GM19043 (cell line): Measurements from ENCODE around the gene MAML2.

ENCODE experiments used
- ATAC-seq: cut with Tn5 transposase; IDR thresholded peaks from one replicate; pipeline ENCODE4 v1.9.1; 2021; ENCODE audit warnings: low read depth; ENCODE audit not compliant: unreplicated experiment

MAML2 gene

DNA sequence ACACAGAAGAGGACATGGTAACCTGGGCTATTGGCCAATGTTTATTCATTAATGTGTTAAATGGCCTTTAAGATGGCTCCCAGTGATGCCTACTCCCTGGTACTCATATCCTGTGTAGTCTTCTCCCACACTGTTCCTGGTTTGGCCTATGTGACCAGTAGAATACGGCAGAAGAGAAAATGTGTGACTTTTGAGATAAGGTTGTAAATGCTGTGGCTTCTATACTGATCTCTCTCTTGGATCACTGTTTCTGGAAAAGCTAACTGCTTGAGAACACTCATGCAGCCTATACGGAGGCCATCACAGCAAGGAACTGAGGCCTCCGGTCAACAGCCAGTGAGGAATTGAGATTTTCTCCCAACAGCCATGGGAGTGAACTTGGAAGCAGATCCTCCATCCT, 24.1 kb downstream of the MAML2 start:
- ATAC-seq: no peak

- ATAC-seq: no peak
Observed at GRCh38 chr11:96318399-96318798, 24.6 kb downstream of the MAML2 start.

DNA sequence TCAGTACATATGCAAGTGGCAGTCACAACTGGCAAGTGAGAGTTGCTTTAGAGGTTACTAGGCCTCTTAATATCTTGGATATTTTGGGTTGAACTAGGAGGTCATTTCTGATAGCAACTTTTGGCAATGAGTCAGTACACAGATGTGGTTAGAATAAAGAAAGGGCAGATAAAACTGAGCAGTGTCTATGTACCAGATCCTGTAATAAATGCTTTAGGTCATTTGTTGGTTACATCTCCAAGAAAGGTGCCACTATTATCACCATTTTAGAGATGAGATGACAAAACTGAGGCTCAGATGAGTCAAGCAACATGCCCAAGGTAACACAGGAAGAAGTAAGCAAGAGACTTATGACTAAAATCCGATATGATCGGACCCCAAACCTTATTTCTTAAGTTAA, 25.0 kb downstream of the MAML2 start:
- ATAC-seq: no peak

GRCh38 chr11:96317571-96317970, 25.4 kb downstream of the MAML2 start:
- ATAC-seq: no peak

- no peak for ATAC-seq
Observed at GRCh38 chr11:96316869-96317268, 26.1 kb downstream of the MAML2 start.

- no peak for ATAC-seq
Observed at GRCh38 chr11:96315476-96315875, 27.5 kb downstream of the MAML2 start.

GRCh38 chr11:96314326-96315020, 28.5 kb downstream of the MAML2 start:
- ATAC-seq: no peak

DNA sequence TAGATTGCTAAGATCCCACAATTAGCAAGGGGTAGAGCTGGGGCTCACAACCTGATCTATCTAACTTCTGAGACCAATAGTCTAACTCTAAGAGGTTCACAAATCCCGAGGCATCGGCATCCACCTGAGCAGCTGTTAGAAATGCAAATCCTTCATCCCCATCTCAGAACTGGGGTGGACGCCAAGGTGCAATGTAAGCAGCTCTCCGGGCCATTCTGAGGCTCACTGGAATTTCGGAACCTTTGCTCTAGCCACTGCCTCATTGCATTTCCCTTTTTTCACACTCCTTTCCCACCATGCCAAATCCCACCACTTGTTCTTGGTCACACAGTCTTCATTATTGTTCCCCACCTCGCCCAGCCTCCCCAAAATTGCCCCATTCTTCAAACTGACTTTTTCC, 29.8 kb downstream of the MAML2 start:
- ATAC-seq: no peak

GRCh38 chr11:96311120-96311568, 31.9 kb downstream of the MAML2 start:
- ATAC-seq: no peak

DNA sequence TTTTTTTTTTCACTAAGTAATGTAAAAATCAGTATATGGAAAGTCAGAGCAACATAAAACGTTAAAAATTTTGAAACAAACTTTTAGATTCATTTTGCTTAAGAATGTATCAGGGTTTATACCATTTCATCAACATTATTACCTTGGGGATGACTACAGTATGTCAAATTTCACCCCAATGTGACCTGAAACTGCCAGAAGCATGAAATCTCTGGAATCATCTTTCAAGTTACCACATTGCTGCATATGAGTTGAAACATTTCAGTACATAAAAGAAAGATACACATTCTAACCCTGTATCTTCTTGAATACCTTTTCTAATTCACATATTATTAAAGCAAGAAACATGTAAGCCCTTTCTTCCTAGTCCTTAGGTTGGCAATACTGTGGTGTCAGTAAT, 32.8 kb downstream of the MAML2 start:
- ATAC-seq: no peak

DNA sequence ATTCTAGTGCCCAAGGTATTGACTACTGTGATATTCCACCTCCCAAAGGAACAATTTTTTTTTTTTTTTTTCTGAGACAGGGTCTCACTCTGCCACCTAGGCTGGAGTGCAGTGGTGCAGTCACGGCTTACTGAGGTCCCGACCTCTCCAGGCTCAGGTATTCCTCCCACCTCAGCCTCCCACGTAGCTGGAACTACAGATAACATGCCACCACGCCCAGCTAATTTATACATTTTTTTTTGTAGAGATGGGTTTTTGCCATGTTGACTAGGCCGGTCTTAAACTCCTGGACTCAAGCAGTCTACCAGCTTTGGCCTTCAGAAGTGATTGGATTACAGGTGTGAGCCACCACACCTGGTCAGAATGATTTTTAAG, 33.4 kb downstream of the MAML2 start:
- ATAC-seq: no peak

DNA sequence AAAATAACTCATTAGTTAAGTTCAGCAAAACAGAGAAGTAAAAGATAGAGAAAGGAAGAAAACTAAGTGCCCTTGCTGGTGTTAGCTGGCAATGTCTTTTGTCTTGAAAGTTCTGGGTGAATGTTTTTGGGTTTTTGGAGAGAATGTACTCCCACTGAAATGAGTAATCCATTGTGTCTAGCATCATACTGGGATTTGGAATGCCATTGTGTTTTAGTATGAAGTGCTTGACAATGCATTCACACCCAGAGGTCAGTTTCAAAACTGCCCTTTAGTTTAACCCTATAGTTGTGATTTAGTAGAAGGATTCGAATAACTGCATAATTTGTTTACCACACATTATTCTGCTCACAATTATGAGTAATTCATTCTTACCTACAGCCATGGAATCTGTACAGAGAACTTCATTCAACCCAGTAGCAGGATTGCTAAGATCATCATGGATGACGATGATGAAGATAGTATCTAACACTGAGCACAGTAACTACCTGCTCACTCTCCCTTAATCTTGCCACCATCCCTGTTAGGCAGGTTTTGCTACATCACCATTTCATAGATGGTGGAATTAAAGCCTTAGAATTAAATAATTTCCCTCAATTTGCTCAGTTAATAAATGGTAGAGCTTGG, 33.9 kb downstream of the MAML2 start:
- ATAC-seq: no peak

DNA sequence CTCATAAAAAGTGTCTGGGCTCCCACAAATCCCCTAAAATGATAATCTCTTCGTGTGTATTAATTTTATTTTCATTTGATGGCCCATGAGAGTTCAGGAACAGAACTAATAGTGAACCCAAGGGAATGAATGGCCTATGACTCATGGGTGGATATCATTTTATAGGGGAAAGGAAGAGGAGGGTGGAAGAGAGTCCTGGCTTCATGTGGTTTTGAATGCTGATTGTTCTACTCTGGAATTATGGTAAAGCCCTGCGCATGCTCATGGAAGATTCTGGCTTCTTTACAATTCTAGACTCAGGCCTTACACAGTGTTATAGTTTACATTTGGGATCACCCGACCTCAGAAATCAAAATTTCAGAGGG, 35.2 kb downstream of the MAML2 start:
- no peak for ATAC-seq

- ATAC-seq: no peak
Observed at GRCh38 chr11:96306933-96307775, 35.8 kb downstream of the MAML2 start.

DNA sequence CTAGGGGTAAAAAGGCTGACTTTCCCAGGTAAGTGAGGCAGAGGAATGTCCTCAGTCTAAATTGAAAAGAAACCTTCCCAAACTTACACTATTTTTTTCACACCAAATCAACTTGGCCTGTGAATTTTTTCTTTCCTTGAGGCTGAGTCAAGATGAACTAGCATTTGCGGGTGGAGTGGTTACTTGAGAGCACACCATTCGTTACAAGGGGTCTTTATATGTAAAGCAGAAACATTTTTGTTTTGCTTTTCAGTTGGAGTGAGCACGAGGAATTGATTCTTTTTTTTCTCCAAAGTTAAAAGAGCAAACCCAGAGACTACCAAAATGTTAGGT, 36.4 kb downstream of the MAML2 start:
- ATAC-seq: no peak

DNA sequence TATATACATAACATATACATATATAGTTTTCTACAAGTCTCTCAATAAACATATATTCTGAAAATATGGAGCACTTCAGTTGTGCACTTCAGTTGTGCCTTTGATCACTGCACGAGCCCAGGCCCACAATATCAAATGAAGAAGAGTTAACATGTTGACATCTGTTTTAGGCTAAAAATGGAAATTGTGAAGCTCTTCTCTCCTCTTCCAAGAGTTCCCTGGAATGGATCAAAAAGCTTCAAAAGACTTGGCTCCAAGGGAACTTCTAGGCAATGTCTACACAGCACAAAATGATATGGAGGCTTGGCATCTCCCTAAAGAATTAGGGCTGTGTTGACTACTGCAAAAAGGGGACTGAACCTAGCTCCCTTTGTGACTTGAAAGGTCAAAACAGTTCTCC, 36.9 kb downstream of the MAML2 start:
- no peak for ATAC-seq

DNA sequence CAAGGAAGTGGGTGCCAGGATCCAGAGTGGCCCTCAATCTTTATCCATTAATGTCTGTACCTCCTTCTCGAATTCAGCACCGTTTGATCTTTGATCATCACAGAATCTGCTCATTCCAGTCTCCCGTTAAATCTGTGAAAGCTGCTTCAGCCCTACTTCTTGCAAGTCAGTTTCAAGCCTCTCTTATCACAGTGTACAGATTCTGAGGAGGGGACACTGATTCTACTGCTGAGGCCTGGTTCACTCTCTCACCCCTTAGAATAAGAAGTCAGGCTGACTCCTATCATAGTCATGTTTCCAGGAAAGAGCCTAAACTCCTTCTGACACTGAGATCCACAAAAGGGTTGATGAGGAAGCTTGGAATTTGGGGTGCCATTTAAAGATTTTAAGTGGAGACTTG, 39.0 kb downstream of the MAML2 start:
- no peak for ATAC-seq

GRCh38 chr11:96303064-96303463, 39.9 kb downstream of the MAML2 start:
- ATAC-seq: no peak

DNA sequence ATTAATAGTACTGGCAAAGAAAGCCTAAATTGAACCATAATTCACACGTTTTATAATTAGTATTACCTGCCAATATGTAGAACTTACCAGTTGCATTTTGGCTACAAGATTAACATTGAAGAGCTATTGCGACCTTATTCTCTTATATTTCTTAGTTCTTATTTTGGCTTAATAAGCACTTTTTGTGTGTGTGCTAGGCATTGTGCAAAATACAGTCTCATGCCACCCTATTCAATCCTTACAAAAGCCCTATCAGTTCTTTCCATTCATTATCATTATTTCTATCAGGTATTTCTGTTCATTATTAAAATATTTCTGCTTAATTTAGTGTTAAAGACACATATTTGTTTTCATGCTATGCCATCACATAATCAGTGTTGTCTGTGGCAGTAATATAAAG, 41.2 kb downstream of the MAML2 start:
- no peak for ATAC-seq

DNA sequence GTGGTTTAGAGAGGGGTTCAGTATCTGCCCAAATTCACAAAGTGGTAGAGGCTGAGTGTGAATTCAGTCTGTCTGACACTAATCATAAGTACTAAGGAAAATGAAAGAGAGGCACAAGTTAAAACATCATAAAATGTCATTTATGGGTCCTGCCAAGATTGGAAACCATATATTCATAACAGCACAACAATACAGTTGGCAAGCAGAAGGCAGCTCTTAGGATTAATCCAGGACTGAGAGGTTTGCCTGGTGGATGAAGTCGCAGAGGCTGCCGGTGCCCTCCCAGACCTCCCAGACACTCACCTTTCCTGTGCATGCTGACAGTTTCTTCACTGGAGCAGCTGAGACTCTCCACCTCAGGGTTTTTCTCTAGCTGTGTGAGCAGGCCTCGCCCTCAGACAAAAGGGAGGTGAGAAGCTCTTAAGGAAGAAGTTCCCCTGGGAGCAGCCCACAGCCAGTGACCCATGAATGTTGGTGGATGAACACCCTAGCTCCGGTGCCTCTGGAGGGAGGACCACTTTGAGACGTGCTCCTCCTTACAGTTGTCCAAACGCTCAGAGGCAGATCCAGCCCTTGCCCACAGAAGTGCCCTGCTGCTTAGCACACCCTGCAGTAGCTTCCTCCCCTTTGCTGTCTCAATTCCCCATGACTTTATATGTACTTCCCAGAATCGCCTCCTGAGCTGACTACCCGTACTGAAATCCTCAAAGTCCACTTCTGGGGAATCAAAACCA, 43.7 kb downstream of the MAML2 start:
- ATAC-seq: no peak

DNA sequence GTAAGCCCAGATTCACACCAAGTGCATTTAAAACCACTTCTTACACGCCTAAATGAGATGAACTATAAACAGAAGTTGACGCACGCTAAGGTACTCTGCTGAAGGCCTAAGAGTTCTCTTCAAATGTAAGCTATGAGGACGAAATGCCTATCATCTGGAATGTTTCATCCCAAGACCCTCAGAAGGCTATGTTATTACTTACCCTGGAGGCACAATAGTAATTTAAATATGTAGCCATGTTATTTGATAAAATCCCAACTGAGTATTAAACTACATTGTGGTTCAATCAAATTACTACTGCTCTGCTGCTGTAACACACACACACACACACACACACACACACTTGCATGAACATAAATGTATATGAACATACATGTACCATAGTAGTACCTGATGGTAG, 47.6 kb downstream of the MAML2 start:
- ATAC-seq: no peak
